Measurements from ENCODE around the gene PRMT7. TPM values are rescaled to one million over a fixed set of nuclear protein-coding genes. Genes with fewer than 3 reads are reported as not detected.

PRMT7 gene
- total RNA-seq, 1 donor from 2014 or later: 66.4 TPM

DNA sequence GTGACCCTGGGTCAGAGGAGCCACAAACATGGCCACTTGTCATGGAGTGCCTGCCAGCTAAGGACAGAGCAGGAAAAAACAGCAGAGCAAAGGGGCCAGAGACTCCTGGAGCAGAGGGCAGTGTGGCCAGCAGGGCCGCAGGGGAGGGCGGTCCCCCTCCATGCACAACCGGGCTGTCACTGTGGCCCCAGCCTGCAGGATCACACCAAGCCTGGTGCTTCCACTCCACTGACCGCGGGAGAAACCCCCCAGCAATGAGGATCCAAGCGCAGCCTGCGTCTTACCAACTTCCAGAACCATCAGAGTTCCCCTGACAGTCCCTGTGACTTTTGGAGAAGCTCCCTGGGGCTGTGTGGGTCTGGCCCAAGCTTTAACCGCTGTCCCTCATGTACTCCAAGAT, 62.0 kb downstream of the PRMT7 start:
- intact Hi-C loops (cut with micrococcal nuclease): no loop called here

DNA sequence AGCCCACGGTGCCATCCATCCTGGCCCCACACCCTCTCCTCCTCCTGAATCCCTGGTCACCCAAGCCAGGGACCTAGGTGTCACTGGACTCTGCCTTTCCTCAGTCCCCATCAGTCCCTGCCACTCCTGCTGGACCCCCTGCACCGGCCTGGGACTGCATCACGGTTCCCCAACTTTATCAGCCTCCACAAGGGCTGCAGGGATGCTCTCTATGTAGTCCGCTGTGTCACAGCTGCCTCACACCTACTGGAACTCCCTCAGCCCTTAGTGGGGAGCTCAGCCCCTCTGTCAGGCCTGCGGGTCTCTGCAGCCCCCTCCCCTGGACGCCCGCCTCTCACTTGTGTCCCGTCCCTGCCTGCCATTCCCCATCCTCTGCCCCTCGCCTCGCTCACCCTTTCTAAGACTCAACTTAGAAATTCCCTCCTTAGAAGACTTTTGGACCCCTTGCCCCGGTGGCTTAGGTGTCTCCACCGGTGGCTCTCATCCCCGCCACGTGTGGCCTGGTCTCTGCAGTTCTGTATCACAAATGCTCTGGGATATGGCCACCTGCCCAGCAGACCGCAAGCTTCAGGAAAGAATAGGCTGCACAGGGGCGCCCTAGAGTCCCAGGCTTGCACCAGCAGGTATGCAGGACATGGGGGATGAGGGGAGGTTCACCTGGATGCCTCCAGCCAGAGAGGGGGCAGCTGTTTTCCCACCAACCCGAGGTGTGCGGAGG, 62.9 kb downstream of the PRMT7 start:
- intact Hi-C loops (cut with micrococcal nuclease): no loop called here

DNA sequence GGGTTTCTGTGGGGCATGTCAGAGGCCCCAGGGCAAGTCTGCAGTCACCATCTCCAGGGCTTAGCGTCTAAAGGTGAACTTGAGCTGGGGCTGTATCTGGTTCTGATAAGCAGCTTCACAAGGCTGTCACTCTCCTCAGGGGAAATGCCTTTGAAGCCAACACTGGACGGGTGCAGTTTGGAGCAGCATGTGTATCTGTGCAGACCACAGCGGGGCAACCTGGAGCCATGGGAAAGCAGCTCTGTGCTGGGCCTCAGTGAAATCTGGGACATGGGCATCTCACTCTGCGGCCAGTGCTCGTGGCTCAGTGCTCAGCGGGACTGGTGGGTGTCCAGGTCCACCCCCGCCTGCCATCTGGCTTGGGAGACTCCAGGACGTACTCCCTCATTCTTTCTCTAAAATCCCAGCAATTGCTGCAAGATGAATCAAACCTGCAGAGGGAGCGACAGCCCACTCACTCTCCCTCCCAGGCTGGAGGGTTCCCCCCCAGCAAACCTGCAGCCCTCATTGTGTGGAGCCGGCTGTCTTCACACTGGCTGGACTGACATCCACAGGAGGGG, 63.5 kb downstream of the PRMT7 start:
- intact Hi-C loops (cut with micrococcal nuclease): no loop called here

DNA sequence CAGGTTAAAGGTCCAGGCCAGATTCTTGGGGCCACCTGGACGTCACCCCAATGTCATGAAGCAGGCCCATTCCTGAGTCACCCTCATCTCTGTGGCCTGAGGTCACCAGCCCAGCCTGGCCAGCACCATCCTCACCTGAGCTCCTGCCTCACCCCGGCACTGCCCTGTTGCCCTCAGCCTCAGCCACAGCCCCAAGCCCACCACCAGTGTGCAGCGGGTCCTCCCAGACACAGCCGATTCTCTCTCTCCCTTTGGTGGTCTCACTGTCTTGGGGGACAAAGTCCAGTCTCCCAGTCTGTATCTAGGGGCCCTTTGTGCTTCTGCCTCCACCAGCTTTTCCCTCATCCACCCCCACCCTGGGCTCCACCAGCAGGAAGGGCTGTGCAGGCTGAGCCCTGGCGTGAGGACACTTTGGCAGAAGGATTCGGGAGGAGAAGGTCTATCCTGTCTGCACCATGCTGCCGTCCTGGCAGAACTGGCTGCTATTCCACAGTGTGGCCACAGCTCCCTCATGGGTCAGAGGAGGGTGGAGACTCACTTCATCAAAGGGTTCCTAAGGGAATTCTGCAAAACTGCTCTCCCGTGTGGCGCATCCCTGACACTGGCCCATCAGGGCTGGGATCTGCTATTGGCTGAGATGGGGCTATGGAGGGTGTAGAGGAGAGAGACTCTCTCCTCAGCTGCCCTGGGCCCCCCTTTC, 64.3 kb downstream of the PRMT7 start:
- intact Hi-C loops (cut with micrococcal nuclease): no loop called here

DNA sequence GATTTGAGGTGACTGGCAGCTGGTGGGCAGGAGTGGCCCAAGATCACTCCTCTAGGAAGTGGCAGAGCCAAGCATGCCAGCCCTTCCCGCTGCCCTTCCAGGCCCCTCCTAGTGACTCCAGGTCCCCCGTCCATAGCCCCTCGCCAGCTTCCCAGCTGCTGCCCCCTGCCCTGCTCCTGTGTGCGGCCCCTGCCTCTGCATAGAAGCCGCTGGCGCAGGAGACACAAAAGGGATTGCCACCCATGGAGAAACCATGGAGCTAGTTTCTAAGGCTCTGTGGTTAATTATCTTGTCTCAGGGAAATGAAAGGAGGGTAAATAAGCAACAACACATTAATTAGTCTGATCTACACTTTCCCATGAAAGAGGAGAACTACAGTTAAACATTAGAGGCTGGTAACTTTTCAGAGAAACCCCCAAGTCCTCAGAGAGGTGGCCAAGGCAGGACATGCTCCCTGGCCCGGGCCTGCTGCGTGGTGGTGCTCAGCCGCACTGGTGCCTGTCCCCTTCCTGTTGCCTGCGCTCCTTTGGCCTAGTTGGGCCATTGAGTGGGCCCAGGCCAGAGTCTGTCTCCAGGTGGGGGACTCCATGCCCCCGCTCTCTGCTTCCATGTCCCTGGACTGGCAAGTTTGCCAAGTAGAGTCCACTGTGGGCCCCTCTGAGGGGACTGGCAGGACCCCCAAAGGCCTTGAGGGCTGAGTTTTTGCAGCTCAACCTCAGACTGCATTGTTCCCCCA, 65.2 kb downstream of the PRMT7 start:
- intact Hi-C loops (cut with micrococcal nuclease): no loop called here

DNA sequence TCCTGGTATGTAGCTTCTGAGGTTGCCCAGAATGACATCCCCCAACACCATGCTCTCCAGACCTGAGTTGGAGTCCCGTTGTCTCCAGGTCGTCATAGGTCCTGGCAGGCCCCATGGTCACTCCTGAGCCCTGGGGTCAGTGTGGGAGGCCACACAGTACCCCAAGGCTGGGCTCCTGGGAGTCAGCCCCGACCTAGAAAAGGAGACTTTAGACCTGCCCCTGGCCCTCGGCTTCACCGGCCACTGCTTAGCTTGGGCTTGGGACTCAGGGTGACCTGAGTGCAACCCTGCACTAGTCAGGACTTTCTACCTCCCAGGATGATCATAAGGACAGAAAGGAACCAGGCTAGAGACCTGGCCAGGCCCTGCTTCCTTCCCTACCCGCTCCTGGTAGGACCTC, 65.8 kb downstream of the PRMT7 start:
- intact Hi-C loops (cut with micrococcal nuclease): no loop called here

DNA sequence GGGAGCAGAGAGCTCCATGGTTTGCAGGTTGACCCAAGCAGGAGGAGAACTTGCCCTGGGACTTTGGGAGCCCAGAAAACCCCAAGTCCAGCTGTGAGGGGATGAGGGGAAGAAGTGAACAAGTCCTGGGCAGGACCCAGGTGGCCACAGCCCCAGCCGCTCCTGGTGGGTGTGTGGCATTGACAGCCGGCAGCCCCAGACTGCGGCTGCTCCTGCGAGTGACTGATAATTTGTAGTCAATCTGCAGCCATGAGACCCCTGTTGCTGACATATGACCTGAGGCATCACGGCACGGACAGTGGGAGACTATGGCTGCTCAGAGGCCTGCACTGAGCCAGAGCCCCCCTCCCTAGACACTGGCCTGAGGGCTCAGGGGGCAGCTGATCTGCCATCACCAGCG, 66.4 kb downstream of the PRMT7 start:
- intact Hi-C loops (cut with micrococcal nuclease): no loop called here

DNA sequence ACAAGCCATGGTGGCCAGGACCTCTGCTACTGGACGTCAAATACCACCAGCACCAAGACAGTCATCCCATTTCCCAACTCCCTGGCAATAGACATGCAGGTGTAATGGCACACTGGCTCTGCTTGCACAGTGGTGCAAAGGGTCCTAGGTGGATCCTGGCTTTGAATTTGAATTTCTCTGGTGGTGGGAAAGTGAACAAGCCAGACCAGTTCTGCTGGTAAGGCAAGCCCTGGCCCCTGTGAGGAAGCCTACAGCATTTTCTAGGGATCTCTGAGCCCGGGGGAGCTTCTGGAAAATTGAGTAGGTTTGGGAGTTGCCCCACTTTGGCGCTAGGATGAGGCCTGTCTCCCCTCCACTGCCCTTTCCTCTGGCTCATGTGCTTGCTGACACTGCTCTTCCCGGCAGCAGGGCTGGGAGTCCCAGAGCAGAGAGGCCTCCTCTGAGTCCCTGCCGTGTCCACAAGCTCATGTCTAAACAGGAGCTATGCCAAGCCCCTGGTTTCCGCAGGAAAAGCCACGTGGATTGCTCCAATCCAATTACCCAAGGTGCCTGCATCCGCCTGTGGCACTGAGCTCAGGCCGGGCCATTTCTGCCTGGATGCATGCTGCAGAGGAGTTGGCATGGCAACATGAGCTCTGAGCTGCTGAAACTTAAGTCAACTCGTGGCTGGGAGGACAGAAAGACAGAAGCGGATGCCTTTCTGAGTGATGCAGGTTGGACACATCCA, 67.0 kb downstream of the PRMT7 start:
- intact Hi-C loops (cut with micrococcal nuclease): no loop called here

DNA sequence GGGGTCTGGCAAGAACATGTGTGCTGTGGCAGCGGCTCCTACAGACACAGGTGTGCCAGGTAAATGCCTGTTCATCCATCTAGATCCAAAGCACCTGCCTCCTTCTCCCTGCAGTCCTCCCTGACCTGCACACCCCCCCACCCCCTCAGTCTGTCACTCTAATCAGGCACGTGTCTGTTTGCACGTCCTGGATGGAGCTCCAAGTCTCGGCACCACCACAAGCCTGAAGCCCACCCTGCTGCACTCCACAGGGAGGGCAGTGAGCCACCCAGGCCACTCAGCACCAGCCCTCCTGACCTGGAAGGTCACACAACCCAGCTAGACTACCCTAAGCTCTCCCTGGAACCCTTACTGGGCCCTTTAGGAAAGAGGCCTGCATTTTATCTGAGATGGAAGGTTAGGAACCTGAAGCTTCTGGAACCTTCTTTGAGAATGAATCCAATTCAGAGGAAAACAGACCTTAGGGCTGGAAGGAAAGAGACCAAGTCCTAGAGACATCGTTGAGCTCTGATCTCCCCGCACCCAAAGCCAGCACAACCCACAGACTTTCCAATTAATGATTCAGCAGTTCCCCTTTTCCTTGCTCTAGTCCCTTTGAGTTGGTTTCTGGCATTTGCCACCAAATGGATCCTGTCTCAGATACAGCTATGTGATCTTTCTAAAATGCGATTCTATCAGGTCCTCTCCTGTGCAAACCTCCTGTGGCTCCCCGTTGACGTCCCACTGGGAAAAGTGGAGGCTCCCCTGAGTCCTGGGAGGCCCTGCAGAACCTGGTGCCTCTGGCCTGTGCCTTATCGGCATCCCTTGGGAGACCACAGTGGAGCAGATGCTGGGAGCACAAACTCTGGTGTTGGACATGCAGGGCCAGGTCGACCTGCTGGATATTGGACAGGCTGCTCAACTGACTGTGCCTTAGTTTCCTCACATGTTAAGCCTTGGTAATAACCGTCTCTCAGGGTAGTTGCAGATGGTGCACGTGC, 67.9 kb downstream of the PRMT7 start:
- intact Hi-C loops (cut with micrococcal nuclease): no loop called here

DNA sequence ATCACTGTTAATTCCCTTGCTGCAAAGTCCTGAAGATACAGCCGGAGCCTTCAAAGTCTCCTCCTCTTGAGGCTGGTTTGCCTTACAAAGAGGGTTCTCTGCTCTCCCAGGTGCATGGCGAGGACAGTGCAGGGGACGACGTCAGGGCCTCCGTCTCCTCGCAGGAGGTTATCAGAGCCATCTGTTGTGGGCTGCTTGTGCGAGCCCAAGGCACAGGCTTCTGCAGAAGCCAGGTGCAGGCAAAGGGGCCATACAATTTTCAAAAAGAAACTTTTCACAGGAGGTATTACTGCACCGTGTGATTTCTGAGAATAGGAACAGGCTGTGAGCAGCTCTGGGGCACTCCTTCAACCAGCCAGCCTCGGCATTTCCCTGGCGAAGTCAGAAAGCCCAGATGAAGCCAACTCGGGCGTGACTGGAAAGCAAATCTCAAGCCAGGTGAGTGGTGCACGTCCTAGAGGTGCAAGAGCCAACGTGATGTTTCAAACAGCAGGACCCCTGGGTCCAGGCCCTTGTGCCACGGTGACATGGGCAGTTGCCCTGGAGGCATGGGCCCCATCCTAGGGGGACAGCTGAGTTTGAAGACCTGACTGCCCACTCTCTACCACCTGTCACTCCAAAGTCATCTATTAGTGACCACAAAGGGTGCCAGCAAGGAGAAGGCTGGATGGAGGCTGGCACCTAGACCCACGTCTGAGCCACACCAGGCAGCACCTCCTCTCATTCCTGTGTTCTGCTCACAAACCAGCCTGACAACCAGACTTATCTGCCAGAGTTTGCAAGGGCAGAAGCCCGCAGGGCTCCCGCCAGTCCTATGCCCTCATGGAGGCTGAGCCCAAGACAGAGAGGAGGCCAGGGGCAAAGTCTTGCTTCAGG, 68.9 kb downstream of the PRMT7 start:
- intact Hi-C loops (cut with micrococcal nuclease): no loop called here

DNA sequence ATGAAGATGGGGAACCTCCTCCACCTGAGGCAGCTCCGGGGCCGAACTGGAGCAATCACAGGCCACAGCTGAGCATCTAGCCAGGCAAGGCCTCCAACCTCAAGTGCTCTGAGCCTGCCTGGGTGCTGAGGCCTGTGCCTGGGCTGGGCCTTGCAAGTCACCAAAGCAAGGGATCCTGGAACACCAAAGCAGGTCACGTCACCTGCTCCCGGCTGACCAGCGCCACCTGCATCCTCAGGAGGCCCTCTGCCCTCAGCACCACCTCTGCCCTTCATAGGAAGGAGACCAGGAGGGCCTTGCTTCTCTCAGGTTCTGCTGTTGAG, 69.5 kb downstream of the PRMT7 start:
- intact Hi-C loops (cut with micrococcal nuclease): no loop called here

DNA sequence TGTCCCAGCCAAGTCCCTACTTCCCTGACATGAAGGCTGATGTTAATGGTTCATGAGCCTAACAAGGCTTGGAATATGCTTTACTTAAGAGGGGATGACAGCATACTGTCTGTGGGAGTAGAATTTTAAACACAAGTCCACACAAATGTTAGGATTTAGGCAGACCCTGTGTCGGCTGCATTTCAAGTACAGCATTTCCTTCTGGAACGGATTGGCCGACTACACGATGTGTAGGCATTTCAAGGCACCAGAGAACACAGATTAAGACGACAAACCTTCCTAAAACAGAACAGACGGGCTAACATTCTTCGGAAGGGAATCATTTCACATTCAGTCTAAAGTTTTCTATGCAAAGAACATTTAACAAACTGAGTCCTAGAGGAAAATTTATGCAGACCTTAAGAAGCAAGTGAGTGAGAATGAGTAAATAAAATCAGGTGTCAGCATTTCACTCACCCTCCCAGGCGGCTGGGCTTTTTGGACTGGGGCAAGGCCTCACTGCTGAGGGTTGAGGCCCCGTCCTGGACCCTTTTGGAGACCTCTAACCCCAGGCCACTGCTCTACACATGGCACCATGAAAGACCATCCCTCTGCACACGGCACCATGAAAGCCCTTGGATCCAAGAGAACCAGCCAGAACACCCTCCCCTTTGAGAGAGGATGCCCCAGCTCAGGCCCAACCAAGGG, 70.0 kb downstream of the PRMT7 start:
- intact Hi-C loops (cut with micrococcal nuclease): no loop called here

DNA sequence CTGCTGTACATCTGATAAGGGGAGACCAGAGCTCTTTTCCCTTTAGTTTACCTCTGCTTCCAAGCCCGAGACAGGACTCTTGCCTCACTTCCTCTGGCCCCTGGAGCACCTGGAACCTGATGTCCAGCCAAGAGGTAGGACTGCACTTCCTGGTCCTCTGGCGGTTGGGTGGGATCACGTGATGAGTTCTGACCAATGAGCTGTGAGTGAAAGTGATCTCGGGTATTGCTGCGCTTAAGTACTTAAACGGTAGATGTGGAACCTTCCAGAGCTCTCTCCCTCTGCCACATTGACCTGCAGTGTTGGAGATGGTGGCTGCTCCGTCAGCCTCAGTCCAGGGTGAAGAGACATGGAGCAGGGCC, 70.5 kb downstream of the PRMT7 start:
- intact Hi-C loops (cut with micrococcal nuclease): no loop called here

DNA sequence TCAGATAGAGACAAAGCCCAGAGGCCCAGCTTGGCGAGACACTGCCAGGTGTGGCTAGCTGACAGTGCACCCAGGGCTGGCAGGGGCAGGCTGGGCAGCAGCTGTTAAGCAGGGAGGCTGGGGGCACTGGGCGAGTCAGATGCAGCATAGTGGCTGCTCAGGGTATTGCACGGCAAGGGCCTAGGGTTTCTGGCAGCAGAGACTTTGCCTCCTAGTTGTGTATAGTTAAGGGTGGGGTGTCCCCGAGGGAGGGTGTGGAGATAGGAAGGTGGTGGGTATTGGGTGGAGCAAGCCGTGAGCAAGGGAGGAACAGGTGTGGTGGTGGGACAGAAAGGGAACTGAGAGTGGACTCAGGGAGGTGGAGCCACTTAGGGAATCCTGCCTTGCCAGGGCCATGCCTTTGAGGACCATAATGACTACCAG, 71.5 kb downstream of the PRMT7 start:
- intact Hi-C loops (cut with micrococcal nuclease): no loop called here

DNA sequence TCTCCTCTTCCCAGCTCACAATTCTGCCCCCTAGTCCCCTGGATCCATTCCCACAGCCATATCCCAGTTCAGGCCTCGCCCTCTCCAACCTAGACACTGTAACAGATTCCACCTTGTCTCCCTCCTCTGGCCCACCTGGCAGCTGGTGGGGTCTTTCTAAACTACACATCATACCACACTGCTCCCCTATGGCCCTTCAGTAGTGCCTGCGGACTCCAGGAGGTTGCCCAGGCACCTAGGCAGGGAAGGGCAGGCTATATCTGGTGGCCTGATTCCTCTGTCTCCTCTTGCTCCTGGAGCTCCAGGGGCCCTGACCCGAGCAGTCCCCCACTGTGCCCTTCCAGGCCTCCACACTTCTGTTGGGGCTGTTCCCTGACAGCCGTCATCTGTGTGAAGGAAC, 73.0 kb downstream of the PRMT7 start:
- intact Hi-C loops (cut with micrococcal nuclease): no loop called here

DNA sequence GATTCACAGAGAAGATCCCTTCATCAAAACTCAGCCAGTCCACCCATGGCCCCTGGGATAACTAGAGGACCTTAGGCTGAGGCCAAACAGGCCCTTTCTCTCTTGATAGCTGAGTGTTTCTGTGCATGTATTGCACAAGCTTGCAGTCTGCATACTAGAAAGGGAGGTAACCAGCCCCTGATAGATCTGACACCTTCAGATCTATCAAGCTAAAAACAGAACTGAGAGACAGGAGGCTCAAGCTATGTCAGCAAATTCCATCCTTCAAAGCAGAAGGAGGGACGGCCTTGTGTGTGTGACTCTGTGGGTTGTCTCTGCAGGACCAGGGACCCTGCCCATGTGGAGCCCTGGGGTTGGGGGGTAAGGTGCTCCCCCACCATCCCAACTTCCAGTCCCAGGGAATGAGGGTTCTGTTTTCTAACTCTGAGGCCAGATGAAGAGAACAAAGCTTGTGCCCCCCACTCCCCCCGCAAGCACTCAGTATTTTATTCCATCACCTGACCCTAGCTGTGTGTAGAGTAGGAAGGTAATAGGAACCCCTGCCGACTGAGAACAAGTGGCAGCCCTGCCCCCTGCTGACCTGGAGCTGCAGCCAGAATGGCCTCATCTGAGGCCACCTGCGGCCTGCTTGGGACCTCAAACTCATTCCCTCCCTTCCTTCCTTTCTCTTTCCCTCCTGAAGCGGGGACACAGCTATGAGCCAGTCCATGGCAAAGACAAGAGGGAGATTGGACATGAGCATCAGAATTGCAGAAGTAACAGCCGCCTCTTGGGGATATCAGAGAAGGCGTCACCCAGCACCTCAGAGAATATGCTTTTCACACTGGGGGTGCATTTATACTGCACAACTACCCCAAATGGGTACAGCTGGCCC, 73.7 kb downstream of the PRMT7 start:
- intact Hi-C loops (cut with micrococcal nuclease): no loop called here

DNA sequence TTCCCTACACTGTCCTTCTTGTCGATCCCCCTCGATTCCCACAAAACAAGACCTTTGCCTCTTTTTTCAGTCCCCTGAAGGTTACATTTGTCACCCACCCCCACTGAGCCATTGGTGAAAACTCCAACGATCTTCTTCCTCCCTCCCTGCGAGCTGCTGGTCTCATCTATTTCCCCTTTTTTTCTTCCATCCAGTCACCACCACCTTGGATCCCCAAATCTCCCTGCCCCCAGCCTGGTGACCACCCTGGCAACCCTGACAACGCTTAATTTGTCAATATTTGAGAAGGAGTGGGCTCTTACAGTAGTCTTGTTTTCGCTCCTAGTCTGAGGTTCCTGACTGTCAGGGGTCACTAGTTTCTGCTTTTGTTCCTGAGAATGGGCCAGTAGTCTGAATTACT, 74.6 kb downstream of the PRMT7 start:
- intact Hi-C loops (cut with micrococcal nuclease): no loop called here

DNA sequence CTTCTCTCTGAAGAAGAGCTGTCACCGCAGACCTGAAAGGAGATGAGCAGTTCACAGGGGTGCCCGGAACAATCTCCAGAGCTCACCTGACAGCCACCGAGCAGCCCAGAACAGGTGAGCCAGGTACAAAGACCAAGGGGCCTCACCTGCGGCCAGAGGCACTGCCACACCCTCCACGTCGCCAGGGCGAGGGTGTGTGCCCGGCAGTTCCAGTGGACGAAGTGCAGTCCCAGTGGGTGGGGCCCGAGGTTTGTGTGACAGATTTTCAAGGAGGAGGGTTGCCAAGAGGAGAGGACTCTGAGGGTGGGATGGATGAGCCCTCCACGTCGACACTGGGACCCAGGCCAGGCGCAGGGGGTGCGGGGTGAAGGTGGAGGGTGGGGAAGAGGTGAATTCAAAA, 75.8 kb downstream of the PRMT7 start:
- intact Hi-C loops (cut with micrococcal nuclease): no loop called here
